HG03045 (cell line): Measurements from ENCODE around the gene PPP2R5C.
A peak's percentile ranks its signal among the peaks of the same experiment; 100 is the strongest.
"Not testable (repeated sequence)": the region's sequence is repeated elsewhere in the genome, so short reads cannot be mapped to it uniquely, and the experiment has no call there.

Experiments
- ATAC-seq: cut with Tn5 transposase; IDR thresholded peaks from one replicate; pipeline ENCODE4 v1.9.1; 2021; ENCODE audit warnings: mild to moderate bottlenecking, moderate library complexity; ENCODE audit not compliant: unreplicated experiment

PPP2R5C gene

DNA sequence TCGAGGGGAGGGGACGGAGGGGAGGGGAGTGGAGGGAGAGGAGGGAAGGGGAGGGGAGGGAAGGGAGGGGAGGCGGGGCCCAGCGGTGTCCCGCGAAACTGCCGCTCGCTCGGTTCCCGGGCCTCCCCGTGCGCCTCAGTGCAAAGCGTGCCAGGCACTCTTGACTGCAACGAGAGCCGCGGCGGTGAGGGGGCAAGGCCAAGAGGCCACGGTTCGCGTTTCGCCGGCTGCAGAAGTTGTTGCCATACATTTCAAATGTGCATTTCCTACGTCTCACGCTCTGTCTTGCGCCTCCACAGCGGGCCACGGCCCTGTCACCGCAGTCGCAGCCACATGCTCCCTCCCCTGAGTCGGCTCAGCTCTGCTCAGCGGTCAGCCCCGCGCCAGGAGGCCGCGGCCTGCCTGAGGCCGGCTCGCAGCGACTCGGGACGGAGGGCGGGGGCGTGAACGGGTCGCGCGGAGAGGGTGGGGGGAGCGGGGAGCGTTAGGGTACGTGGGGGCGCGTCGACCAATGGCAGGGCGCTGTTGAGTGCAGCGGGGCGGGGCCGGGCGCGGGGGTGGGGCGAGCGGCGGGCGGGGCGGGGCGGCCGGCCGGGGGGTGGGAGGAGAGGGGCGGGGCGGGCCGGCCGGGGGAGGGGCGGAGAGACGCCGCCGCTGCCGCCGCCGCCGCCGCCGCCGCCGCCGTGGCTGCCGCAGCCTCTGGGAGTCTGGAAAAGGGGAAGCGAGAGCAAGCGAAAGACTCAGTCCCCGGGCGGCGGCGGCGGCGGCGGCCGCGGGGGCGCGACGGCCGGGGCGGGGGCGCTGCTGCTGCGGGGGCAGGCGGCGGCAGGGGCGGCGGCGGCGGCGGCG is at the start of gene PPP2R5C:
TSS of gene PPP2R5C (plus strand) at position 678 of the 849 bp plus-strand sequence. CDS start 185 bp downstream, outside the sequence.
- ATAC-seq: peak; percentile 60

DNA sequence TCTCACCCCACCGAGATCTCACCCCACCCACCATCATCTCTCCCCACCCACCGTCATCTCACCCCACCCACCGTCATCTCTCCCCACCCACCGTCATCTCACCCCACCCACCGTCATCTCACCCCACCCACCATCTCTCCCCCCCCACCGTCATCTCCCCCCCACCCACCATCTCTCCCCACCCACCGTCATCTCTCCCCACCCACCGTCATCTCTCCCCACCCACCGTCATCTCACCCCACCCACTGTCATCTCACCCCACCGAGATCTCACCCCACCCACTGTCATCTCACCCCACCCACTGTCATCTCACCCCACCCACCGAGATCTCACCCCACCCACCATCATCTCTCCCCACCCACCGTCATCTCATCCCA is 49.7 kb upstream of the PPP2R5C start:
- not testable (repeated sequence) for ATAC-seq

DNA sequence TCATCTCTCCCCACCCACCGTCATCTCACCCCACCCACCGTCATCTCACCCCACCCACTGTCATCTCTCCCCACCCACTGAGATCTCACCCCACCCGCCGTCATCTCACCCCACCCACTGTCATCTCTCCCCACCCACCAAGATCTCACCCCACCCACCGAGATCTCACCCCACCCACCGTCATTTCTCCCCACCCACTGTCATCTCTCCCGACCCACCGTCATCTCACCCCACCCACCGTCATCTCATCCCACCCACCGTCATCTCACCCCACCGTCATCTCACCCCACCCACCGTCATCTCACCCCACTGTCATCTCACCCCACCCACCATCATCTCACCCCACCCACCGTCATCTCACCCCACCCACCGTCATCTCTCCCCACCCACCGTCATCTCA is 49.2 kb upstream of the PPP2R5C start:
- not testable (repeated sequence) for ATAC-seq

GRCh38 chr14:101713091-101713490 is 48.4 kb upstream of the PPP2R5C start:
- ATAC-seq: not testable (repeated sequence)

DNA sequence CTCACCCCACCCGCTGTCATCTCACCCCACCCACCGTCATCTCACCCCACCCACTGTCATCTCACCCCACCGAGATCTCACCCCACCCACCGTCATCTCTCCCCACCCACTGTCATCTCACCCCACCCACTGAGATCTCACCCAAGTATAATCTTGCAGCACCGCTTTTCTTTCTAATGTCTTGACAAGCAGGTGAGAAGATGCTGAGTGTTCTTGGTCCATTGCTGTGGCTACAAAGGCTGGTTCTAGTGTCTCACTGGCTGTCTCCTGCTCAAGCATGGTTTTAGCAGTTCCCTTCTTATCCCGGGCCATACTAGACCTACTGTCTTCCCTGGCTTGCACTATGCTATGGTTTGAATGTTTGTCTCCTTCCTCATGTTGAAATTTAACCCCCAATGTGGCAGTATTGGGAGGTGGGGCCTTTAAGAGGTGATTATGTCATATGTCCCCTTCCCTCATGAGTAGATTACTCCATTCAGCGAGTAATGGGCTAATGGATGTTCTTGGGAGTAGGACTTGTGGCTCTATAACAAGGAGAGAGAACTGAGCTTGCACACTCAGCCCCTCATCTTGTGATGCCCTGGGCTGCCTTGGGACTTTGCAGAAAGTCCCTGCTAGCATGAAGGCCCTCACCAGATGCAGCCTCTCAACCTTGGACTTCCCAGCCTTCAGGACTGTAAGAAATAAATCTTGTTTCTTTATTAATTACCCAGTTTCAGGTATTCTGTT is 47.7 kb upstream of the PPP2R5C start:
- ATAC-seq: no peak

DNA sequence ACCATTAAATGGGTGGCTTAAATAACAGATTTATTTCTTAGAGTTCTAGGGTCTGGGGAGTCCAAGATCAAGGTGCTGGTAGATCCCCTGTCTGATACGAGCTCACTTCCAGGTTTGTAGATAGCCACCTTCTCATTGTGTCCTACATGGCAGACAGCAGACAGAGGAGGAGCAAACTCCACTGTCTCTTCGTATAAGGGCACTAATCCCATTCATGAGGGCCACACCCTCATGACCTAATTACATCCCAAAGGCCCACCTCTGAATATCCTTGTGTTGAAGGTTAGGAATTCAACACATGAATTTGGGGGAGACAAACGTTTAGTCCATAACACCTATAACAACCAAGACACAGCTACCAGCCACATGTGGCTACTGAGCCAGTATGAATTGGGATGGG is 47.1 kb upstream of the PPP2R5C start:
- ATAC-seq: no peak

DNA sequence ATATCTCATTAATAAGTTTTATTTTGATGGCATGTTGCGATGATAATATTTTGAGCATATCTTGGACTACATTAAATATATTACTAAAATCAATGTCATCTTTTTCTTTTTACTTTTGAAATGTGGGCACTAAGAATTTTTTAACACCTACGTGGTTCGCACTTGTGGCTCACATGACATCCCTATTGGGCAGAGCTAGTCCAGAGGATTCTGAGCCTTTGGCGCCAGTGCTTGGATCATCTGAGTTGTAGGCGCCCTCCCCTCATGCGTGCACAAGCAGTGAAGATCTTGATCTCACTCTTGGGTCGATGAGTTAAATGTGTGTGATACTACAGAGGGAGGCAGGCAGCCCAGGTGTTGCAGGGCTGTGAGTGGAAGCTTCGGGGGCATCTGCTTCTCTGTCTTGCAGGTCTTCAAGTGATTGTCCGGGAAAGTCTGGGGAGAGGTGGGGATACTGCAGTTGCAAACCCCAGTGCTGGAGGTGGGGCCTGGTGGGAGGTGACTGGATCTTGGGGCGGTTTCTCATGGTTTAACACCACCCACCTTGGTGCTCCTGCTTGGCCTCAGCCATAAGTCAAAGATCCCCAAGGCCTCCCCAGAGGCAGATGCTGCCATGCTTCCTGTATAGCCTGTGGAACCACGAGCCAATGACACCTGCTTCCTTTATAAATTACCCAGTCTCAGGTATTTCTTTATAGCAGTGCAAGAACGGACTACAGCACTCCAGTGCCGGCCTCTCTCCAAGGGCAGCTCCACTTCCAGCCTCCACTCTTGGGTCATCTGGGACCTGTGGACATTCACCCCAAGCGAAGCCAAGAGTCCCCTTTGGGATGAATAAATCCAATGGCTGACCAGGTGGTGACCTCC is 46.1 kb upstream of the PPP2R5C start:
- no peak for ATAC-seq

DNA sequence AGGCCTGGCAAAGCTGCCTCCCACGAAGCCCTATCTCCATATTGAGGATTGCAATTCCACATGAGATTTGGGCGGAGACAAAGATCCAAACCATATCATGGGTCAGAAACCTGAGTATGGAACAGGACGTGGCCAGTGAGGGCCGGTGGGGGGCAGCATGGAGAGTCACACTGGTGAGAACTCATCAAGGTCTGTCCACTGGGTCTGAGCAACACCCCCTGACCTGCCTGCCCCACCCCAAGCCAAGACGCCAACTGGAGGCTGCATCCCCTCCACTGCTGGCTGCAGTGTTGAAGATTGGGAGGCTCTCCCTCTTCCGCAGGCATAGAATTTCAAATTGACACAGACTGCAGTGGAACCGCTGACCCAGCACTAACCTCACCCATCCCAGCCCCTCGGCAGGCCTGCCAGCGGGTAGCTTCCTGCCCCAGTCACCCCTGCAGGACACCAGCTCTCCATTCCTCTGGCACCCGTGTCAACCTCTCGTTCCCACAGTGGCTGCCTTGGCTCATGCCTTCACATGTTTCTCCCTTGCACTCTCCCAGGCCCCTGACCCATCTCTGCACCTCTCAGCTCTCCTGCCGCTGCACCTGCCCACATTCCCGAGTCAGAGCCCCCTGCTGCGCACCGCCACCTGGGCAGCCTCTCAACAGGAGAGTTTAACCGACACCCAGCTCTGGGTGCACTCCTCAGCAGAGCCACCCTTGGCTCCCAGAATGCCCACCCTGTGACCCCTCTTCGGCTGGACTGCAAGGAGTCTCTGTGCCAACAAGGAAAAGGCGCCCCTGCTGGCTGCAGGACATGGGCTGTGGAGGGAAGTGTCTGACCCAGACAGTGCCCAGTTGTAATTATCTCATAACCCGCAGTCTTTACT is 45.2 kb upstream of the PPP2R5C start:
- ATAC-seq: no peak

GRCh38 chr14:101716956-101717662 is 44.4 kb upstream of the PPP2R5C start:
- no peak for ATAC-seq

DNA sequence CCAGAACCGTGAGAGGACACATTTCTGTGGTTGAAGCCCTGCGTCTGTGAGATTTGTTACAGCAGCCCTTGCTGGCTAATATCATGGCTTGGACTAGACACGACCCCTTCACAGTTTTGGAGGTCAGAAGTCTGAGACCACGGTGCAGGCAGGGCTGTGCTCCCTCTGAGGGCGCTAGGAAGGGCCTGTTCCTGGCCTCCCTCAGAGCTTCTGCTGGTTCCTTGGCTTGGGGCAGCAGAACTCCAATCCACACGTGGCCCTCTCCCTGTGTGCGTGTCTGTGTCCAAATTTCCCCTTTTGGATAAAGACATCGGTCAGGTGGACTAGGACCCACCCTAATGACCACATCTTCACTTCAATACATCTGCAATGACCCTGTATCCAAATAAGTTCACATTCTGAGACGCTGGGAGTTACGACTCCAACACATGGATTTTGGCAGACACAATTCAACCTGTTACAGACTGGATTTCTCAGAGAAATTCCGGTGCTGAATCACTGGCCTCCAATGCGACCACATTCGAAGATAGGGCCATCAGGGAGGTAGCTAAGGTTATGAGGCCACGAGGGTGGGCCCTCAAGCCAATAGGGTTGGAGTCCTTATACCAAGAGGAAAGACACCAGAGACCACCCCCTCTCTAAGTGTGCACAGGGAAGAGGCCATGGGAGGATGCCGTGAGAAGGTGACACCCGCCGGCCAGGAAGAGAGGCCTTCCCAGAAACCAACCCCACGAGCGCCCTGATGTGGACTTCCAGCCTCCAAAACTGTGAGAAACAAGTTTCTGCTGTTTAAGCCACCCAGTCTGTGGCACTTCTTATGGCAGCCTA is 43.6 kb upstream of the PPP2R5C start:
- no peak for ATAC-seq

- ATAC-seq: no peak
Measured at GRCh38 chr14:101719045-101719645, 42.4 kb upstream of the PPP2R5C start.

DNA sequence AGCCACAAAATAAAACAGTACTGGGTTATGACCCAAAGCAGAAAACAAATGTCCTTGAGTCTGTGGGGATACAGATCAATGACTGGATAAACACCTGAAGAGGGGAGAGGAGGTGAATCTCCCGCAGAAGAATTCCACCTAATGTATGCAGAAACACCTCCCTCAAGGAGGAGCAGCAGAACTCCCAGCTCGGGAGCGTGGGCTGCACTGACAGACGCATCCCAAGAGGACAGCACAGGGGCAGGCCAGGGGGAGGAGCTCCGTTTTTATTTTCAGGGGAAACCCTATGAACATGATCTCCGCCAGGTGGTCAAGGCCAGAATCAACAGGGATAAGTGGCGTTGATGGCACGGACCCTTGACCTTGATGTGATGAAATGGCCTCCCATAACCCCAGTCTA is 41.8 kb upstream of the PPP2R5C start:
- no peak for ATAC-seq

DNA sequence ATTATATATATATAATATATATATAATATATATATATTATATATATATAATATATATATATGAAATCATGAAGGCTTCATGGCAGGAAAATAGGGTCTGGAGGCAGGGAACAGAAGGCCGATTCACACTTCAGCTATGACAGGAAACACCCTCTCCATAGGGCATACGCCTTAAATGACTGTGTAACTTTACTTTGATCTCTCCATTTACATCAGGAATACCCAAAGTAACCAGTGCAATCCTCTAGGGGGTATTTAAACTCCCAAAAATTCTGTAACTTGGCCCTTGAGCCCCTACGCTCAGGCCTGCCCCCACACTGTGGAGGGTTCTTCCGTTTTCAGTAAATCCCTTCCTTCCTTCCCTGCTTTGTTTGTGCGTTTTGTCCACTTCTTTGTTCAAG is 40.4 kb upstream of the PPP2R5C start:
- no peak for ATAC-seq

DNA sequence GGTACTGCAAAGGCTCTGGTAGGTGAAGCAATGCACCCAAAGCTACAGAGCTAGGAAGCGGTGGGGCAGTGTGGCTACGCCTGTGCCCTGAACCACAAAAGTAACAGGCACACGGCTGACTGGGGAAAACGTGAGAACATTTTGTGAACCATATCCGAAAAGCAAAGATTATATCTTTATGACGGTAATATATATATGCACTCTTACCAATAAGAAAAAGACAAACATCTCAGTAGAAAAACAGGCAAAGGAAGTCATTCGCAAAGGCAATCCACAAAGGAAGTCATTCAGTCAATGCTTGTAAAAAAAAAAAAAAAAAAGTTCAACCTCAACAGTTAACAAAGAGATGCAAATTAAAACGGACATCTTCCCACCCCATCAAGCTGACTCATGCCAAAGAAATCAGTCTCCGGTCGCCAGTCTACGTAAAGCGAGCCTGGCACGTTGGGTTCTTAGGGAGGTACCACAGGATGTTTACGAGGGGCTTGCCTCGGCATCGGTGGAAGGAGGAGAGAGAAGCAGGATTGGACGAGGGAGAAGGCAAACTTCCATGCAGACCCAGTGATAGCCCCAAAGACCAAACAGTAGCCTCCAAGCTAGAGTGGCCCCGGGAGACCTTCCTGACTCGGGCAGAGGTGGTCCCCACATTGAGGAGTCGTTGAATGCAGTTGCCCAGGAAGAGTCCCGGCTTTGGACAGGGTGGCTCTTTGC is 39.4 kb upstream of the PPP2R5C start:
- ATAC-seq: no peak

DNA sequence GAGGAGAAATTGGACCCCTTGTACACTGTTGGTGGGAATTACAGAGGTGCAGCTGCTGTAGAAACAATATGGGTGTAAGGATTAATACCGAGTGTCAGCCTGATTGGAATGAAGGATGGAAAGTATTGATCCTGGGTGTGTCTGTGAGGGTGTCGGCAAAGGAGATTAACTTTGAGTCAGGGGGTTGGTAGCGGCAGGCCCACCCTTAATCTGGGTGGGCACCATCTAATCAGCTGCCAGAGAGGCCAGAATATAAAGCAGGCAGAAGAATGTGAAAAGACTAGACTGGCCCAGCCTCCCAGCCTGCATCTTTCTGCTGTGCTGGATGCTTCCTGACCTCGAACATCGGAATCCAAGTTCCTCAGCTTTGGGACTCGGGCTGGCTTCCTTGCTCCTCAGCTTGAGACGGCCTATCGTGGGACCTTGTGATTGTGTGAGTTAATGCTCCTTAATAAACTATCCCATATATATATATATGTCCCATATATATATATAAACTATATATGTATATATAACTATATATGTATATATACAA is 38.4 kb upstream of the PPP2R5C start:
- no peak for ATAC-seq

- ATAC-seq: not testable (repeated sequence)
Measured at GRCh38 chr14:101725652-101726051, 35.9 kb upstream of the PPP2R5C start.

DNA sequence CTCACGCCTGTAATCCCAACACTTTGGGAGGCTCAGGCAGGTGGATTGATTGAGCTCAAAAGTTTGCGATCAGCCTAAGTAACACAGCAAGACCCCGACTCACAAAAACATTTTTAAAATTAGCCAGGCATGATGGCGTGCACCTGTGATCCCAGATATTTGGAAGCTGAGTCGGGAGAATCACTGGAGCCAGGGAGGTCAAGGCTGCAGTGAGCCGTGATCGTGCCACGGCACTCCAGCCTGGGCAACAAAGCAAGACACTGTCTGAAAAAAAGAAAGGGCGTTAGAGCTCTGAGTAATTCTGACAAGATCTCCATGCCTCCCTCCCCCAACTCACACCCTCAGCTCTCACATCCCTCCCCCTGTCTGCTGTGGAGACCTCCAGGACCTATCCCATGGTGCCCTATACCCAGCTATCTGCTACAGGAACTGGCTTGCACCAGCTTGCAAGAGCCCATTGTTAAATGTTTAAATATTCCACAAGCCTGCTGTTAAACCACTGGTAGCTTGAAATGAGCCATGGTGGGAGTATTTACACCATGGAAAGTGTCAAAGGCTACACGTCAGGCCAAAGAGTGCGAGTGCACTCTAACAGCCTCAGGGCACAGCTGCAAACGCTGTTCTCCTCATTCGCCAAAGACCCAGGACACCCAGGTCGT is 35.1 kb upstream of the PPP2R5C start:
- ATAC-seq: no peak
